ENCODE measurements around the gene ARL4D.

GRCh38 chr17:43396491-43397060 is 2.2 kb upstream of the ARL4D start:
- TF ChIP-seq CTCF (IDR thresholded peaks at IDR 0.05) (no peak), EZH2 (IDR thresholded peaks at IDR 0.05; ENCODE audit: borderline replicate concordance, insufficient read depth, low read depth, low read length, poor library complexity, severe bottlenecking) (no peak)
